HG03571 (cell line): ENCODE measurements around the gene TMEM242.
"Not testable (repeated sequence)": the region's sequence is repeated elsewhere in the genome, so short reads cannot be mapped to it uniquely, and the experiment has no call there.

Experiments used
- ATAC-seq: cut with Tn5 transposase; IDR thresholded peaks from one replicate; pipeline ENCODE4 v1.9.1; 2021; ENCODE audit not compliant: unreplicated experiment

Gene TMEM242

GRCh38 chr6:157325069-157325805 is 1.9 kb upstream of the TMEM242 start:
- no peak for ATAC-seq

GRCh38 chr6:157323966-157324300 is 614 bp upstream of the TMEM242 start:
- ATAC-seq, result peak; percentile 35

GRCh38 chr6:157322792-157323254 is 496 bp downstream of the TMEM242 start:
- no peak for ATAC-seq

- ATAC-seq, result no peak
These were observed 6.2 kb downstream of the TMEM242 start for GRCh38 chr6:157316871-157317814.

GRCh38 chr6:157314705-157315321 is 8.5 kb downstream of the TMEM242 start:
- ATAC-seq, result peak; percentile 82

GRCh38 chr6:157313531-157314467 is 9.5 kb downstream of the TMEM242 start:
- ATAC-seq, result no peak

GRCh38 chr6:157312757-157313156 is 10.6 kb downstream of the TMEM242 start:
- ATAC-seq, result no peak

GRCh38 chr6:157310693-157311092 is 12.6 kb downstream of the TMEM242 start:
- ATAC-seq, result not testable (repeated sequence)

GRCh38 chr6:157307661-157308060 is 15.7 kb downstream of the TMEM242 start:
- ATAC-seq, result no peak

GRCh38 chr6:157305670-157306653 is 17.4 kb downstream of the TMEM242 start:
- no peak for ATAC-seq

- no peak for ATAC-seq
These were observed 18.2 kb downstream of the TMEM242 start for GRCh38 chr6:157304899-157305663.

- ATAC-seq, result no peak
These were observed 20.6 kb downstream of the TMEM242 start for GRCh38 chr6:157302736-157303135.

GRCh38 chr6:157300436-157300835 is 22.9 kb downstream of the TMEM242 start:
- no peak for ATAC-seq

- no peak for ATAC-seq
These were observed 23.3 kb downstream of the TMEM242 start for GRCh38 chr6:157300006-157300405.

GRCh38 chr6:157298216-157298724 is 25.0 kb downstream of the TMEM242 start:
- ATAC-seq, result no peak

GRCh38 chr6:157294654-157295053 is 28.7 kb downstream of the TMEM242 start:
- no peak for ATAC-seq

GRCh38 chr6:157293780-157294179 is 29.5 kb downstream of the TMEM242 start:
- ATAC-seq, result no peak

GRCh38 chr6:157292202-157292601 is 31.1 kb downstream of the TMEM242 start:
- ATAC-seq, result no peak
